Cardiac muscle cell (in vitro differentiated cells and primary cell): ENCODE results near the gene RNF13. TPM values are rescaled to one million over a fixed set of nuclear protein-coding genes. Genes with fewer than 3 reads are reported as not detected.
A peak's percentile ranks its signal among the peaks of the same experiment; 100 is the strongest.

Experiments used
- DNase-seq, 2 donors: peaks; one replicate each; pipeline versions ENCODE4 v3.0.0 to v3.0.0-alpha.2; 2010 to 2017; ENCODE audit warnings: low read depth in 1 of 2, low spot score in 1 of 2
- H3K27ac ChIP-seq: fragments of 200-600 bp; sonication (generic); 2 replicates; pipeline ENCODE4 v1.5.1; 2016
- H3K27me3 ChIP-seq: fragments of 200-600 bp; sonication (generic); 2 replicates; pipeline ENCODE4 v1.6.0; 2016; ENCODE audit warnings: control low read depth
- H3K36me3 ChIP-seq: fragments of 200-600 bp; sonication (generic); 2 replicates; pipeline ENCODE4 v1.5.1; 2016; ENCODE audit warnings: control low read depth
- H3K4me1 ChIP-seq: fragments of 200-600 bp; sonication (generic); 2 replicates; pipeline ENCODE4 v1.8.1; 2017; ENCODE audit warnings: low read depth, mild to moderate bottlenecking, mixed run types
- H3K4me3 ChIP-seq: fragments of 200-600 bp; sonication (generic); 2 replicates; pipeline ENCODE4 v1.5.1; 2016; ENCODE audit warnings: mild to moderate bottlenecking
- H3K9me3 ChIP-seq: fragments of 200-600 bp; sonication (generic); 2 replicates; pipeline ENCODE4 v1.5.1; 2017; ENCODE audit warnings: low read depth, mild to moderate bottlenecking, control low read depth
- polyA plus RNA-seq: library from polyadenylated mRNA; unstranded; fragments of >200 nt; fragmentation: Nextera tagmentation; extraction: Ambion mirVana; gene quantifications from 2 replicates; pipeline ENCODE4 v1.2.1, GENCODE V29; 2016
- total RNA-seq: library from RNA; depleted of rRNA; stranded (reverse); fragments of >200 nt; gene quantifications from 2 replicates; pipeline ENCODE4 v1.2.3, GENCODE V29; 2016
- TF ChIP-seq, protein P1 (sequence below): IDR thresholded peaks from 2 replicates; pipeline ENCODE4 v1.5.1; 2012; ENCODE audit warnings: low read depth, mild to moderate bottlenecking, low read length

The RNF13 gene
- total and polyA plus RNA-seq, 2 experiments from 2014 or later, result 15.9 to 44.7 TPM

DNA sequence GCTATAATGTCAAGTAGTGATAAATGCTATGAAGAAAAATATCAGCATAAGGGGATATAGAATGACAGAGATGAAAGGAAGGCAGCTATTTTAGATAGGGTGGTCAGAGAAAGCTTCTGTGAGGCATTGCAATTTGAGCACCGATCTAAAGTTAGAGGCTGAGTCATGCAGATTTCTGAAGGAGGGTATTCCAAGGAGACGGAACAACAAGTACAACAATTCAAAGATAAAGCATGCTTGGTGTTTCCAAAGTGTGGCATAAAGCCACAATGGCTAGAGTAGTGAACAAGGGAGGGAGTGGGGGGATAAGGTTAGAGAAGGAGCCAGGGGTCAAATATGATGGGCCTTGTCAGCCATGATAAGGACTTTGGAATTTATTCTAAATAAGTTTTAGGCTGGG, 85.8 kb downstream of the RNF13 start:
- Histone ChIP-seq H3K27ac (peak overlapping the region; percentile 77), H3K27me3 (no peaks in the 10 kb centered on the region), H3K4me1 (peaks cover 18% of the 10 kb centered on the region), H3K9me3 (no peaks in the 10 kb centered on the region), H3K4me3 (no peak overlapping the region), H3K36me3 (no peaks in the 10 kb centered on the region)
- peak; percentile 24 to 84 for DNase-seq
- TF ChIP-seq, protein P1, sequence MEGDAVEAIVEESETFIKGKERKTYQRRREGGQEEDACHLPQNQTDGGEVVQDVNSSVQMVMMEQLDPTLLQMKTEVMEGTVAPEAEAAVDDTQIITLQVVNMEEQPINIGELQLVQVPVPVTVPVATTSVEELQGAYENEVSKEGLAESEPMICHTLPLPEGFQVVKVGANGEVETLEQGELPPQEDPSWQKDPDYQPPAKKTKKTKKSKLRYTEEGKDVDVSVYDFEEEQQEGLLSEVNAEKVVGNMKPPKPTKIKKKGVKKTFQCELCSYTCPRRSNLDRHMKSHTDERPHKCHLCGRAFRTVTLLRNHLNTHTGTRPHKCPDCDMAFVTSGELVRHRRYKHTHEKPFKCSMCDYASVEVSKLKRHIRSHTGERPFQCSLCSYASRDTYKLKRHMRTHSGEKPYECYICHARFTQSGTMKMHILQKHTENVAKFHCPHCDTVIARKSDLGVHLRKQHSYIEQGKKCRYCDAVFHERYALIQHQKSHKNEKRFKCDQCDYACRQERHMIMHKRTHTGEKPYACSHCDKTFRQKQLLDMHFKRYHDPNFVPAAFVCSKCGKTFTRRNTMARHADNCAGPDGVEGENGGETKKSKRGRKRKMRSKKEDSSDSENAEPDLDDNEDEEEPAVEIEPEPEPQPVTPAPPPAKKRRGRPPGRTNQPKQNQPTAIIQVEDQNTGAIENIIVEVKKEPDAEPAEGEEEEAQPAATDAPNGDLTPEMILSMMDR, result no peak

DNA sequence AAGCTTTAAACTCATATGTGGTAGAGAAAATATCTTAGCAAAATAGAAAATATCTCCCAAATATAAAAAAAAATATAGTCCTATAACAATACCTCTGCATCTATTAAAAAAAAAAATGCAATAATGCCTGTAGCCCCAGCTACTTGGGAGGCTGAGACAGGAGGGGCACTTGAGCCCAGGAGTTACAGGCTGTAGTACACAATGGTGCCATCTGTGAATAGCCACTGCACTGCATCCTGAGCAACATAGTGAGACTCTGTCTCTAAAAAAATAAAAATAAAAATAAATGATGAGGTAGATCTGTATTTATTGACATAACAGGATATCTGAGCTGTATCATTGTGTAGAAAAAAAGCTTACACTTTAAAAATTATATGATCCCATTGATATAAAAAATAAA, 87.3 kb downstream of the RNF13 start:
- H3K27me3 ChIP-seq, result no peaks in the 10 kb centered on the region
- H3K9me3 ChIP-seq, result no peaks in the 10 kb centered on the region
- no peak overlapping the region for H3K27ac ChIP-seq
- no peak for DNase-seq
- TF ChIP-seq, protein P1, result no peak
- peaks cover 12% of the 10 kb centered on the region for H3K4me1 ChIP-seq
- no peak overlapping the region for H3K4me3 ChIP-seq
- no peaks in the 10 kb centered on the region for H3K36me3 ChIP-seq

DNA sequence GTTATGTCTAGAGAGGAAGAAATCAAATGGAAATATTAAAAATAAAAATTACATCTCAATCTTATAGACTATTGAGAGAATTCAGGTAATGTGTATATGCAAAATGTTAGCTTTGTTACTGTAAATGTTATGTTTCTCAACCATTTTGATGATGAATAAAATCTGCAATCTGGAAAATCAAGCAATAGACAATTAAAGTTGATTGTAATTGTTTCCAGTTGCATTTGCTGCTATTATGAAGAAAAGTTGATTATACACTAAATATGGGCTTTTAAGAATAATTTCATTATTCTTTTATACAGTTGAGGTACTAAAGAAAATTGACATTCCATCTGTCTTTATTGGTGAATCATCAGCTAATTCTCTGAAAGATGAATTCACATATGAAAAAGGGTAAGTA, 88.8 kb downstream of the RNF13 start:
- no peaks in the 10 kb centered on the region for H3K9me3 ChIP-seq
- no peak overlapping the region for H3K4me3 ChIP-seq
- H3K4me1 ChIP-seq, result peaks cover 12% of the 10 kb centered on the region
- no peak for DNase-seq
- no peak overlapping the region for H3K27ac ChIP-seq
- TF ChIP-seq, protein P1, result no peak
- H3K27me3 ChIP-seq, result no peaks in the 10 kb centered on the region
- H3K36me3 ChIP-seq, result no peaks in the 10 kb centered on the region

DNA sequence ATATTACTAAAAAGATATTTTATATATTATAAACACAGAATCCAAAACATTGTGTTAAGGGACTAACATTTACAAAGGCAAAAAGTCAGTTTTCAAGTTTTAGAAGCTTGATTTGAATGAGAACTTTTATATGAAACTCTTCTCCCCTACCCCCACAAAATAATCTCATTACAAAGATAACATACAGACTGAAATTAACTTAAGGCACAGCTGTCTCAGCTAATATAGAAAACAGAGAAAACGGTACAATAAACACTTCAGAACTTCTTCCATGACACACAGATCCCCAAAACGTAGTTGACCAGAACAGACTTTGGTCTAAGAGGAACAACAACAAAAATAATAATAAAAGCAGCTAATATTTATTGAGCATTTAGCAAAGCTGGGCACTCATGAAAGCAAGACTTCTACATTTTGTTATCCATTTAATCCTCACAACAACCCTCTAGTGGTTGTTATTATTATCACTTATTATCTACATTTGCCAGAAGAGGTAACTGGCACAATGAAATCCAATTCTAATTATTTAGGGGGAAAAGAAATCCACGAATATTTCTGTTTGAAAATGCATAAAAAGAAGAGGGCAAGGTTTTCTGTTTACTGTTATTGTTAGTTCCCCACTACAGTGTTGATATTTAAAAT, 89.6 kb downstream of the RNF13 start:
- Histone ChIP-seq H3K4me3 (no peak overlapping the region), H3K36me3 (no peaks in the 10 kb centered on the region), H3K4me1 (peaks cover 10% of the 10 kb centered on the region), H3K27me3 (no peaks in the 10 kb centered on the region), H3K27ac (no peak overlapping the region), H3K9me3 (no peaks in the 10 kb centered on the region)
- DNase-seq, result peak in 1 of 2 donors; percentile 12
- TF ChIP-seq, protein P1, result peak; percentile 30

DNA sequence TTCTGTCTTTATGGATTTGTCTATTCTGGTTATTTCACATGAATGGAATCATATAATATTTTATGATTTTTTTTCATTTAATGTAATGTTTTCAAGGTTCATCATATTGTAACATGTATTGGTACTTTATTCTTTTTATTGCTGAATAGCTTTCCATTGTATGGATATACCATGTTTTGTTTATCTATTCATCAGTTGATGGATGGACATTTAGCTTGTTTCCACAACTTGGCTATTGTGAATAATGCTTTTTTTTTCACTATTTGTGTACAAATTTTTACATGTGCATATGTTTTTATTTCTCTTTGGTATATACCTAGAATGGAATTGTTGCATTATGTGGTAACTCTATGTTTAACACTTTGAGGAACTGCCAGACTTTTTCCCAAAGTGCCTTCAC, 93.0 kb downstream of the RNF13 start:
- Histone ChIP-seq H3K36me3 (no peaks in the 10 kb centered on the region), H3K27ac (no peak overlapping the region), H3K4me3 (no peak overlapping the region), H3K27me3 (no peaks in the 10 kb centered on the region), H3K4me1 (peaks cover 8% of the 10 kb centered on the region), H3K9me3 (no peaks in the 10 kb centered on the region)
- TF ChIP-seq, protein P1, result no peak
- DNase-seq, result no peak
